GM19395 (cell line): ENCODE measurements around the gene CHKA.

ENCODE experiments used
- ATAC-seq: cut with Tn5 transposase; IDR thresholded peaks from one replicate; pipeline ENCODE4 v1.9.1; 2021; ENCODE audit warnings: mild to moderate bottlenecking, moderate library complexity; ENCODE audit not compliant: unreplicated experiment

CHKA gene

GRCh38 chr11:68047437-68048290 lies 73.5 kb downstream of the CHKA start:
- no peak for ATAC-seq

DNA sequence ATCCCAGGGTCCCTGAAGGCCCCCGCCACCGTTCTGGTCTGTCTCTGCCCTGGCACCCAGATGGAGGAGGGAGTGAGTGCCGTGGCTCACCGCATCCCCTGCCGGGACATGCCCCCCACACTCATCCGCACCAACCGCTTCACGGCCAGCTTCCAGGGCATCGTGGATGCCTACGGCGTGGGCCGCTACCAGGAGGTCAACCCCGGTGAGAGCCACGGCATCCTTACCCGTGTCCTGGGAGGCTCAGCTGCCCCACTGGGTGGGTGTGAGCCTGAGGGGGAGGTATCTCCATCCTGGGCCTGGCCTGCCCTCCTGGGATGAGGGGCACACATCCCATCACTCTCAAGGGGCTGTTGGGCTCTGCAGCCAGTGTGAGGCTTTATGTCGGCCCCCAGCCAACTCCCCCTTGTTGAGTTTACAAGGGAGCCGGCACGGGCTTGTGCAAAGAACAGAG lies 76.3 kb downstream of the CHKA start:
- no peak for ATAC-seq

GRCh38 chr11:68044145-68044813 lies 76.9 kb downstream of the CHKA start:
- ATAC-seq, result no peak

DNA sequence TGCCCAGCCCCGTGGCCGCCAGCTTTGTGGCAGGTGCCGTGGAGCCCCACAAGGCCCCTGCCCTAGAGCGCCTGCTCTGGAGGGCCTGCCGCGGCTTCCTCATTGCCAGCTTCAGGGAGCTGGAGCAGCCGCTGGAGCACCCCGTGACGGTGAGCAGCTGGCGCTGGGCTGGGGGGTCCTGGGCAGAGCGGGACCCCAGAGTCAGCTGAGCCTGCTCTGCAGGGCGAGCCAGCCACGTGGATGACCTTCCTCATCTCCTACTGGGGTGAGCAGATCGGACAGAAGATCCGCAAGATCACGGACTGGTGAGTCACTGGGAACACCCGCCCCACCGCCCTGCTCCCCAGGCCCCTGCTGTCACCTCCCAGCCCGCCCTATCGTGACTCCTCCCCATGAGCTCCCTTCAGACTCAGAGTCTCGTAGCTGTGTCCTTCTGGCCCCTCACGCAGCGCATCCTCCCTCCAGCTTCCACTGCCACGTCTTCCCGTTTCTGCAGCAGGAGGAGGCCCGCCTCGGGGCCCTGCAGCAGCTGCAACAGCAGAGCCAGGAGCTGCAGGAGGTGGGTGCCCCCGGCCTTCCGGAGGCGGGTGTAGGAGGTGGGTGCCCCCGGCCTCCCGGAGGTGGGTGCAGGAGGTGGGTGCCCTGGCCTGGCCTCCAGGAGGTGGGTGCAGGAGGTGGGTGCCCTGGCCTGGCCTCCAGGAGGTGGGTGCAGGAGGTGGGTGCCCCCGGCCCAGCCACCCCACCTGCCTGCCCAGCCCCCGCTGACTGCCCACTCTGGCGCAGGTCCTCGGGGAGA lies 77.6 kb downstream of the CHKA start:
- ATAC-seq, result no peak

DNA sequence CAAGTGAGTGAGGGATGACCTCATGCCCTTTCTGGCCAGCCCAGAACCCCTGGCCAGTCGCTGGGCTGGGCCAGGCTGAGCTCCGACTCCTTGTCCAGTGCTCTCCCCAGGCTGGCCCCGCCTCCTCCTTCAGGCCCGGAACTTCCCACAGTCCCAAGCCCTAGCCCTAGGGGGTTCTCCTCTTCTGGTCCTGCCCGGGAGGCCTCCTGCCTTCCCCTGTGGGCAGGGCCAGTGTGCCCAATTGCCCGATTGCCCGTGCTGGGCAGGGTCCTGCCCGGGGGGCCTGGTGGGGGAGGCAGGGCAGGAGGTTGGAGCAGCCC lies 78.2 kb downstream of the CHKA start:
- ATAC-seq, result no peak

DNA sequence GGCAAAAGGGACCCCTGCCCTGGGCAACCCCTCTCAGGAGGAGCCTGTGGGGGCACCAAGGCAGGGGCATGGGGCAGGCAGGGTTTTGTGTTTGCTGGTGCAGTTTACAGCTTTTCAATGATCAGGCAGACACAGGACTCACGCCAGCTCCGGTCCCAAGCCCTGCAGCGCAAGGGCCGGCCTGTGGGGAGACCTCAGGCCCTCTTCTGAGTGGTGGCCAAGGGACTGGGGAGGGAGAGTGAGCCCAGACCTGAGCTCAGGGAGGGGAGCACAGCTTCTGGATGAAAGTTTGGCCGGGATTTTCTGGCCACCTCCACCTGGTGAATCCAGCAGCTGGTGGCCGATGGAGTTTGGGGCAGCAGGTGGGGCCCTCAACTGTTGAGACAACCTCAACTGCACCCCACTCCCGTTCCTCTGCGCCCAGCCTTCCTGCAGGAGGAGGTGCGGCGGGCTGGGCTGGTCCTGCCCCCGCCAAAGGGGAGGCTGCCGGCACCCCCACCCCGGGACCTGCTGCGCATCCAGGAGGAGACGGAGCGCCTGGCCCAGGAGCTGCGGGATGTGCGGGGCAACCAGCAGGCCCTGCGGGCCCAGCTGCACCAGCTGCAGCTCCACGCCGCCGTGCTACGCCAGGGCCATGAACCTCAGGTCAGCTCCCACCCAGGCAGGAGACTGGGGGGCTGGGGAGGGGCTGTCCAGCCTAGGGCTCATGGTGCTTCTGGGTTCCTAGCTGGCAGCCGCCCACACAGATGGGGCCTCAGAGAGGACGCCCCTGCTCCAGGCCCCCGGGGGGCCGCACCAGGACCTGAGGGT lies 78.8 kb downstream of the CHKA start:
- ATAC-seq, result no peak

DNA sequence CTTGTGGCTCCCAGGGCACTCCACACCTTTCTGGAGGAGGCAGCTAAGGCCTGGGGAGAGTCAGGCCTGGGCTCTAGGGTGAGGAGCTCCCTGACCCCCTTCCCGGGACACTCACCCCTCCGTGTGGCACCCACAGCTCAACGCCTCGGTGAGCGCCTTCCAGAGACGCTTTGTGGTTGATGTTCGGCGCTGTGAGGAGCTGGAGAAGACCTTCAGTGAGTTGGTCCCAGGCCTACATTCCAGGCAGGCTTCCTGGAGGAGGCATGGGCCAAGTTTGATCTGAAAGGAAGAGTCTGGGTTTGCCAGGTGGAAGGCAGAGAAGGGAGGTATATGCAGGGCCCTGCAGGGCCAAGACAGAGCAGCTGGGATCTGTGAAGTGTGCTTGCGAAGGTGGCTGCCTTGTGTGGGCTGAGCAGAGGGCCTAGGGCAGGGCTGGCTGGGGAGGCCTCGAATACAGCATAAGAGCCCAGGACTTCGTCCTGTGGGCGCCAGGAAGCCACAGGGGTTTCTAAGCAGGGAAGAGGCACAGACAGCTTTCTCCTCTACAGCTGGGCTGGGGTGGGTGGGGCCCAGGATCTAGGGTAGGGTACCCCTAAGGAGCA lies 79.5 kb downstream of the CHKA start:
- ATAC-seq, result no peak

GRCh38 chr11:68040957-68041591 lies 80.1 kb downstream of the CHKA start:
- no peak for ATAC-seq

GRCh38 chr11:68040101-68040956 lies 80.9 kb downstream of the CHKA start:
- peak; percentile 55 for ATAC-seq

GRCh38 chr11:68039526-68040086 lies 81.6 kb downstream of the CHKA start:
- ATAC-seq, result no peak

GRCh38 chr11:68038718-68039525 lies 82.3 kb downstream of the CHKA start, which contains the start of gene TCIRG1:
TCIRG1 (plus strand) TSS chr11:68039025; CDS start chr11:68041272, 2,247 bp downstream.
- ATAC-seq, result peak; percentile 51

GRCh38 chr11:68038226-68038717 lies 82.9 kb downstream of the CHKA start:
- ATAC-seq, result no peak

- ATAC-seq, result no peak
These were observed 83.6 kb downstream of the CHKA start for GRCh38 chr11:68037411-68038225.

- ATAC-seq, result no peak
These were observed 84.4 kb downstream of the CHKA start for GRCh38 chr11:68036717-68037239.

DNA sequence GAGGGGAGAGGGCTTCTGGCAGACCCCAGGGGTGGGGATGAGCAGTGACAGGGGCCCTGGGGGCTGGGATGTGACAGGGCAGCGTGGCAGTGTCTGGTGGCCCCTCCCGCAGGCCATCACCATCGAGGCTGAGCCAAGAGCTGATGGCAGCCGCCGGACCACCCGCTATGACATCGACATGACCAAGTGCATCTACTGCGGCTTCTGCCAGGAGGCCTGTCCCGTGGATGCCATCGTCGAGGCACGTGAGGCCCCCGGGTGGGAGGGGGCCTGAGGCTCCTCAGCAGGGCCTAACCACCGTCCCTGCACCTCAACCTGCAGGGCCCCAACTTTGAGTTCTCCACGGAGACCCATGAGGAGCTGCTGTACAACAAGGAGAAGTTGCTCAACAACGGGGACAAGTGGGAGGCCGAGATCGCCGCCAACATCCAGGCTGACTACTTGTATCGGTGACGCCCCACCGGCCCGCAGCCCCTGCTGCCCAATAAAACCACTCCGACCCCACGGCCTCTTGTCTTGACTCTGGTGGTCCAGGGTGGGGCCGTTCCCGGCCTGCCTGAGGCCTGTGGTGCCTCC lies 85.0 kb downstream of the CHKA start:
- no peak for ATAC-seq

DNA sequence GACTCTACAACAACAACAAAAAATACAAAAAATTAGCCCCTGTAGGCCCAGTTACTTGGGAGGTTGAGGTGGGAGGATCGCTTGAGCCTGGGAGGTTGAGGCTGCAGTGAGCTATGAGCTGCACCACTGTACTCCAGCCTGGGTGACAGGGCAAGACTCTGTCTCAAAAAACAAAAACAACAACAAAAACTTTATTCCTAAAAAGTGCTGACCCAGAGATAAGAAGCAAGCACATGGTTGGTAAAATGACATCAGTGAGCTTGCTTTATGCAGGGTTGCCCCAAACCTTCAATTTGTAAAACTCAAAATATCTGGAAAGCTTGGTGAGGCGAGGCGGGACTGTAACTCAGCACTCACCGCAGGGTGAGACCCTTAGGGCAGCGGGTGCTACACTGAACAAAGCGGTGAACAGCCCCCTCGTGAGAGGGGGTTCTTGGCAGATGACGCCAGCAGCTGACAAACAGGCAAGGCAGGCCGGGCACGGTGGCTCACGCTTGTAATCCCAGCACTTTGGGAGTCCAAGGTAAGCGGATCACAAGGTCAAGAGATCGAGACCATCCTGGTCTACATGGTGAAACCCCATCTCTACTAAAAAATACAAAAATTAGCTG lies 85.8 kb downstream of the CHKA start:
- no peak for ATAC-seq
